GM21576 (cell line): ENCODE measurements around the gene SYTL5.

ENCODE experiments used
- ATAC-seq: cut with Tn5 transposase; IDR thresholded peaks from one replicate; pipeline ENCODE4 v1.9.1; 2021; ENCODE audit warnings: mild to moderate bottlenecking, moderate library complexity; ENCODE audit not compliant: unreplicated experiment

The SYTL5 gene

GRCh38 chrX:38086451-38087215 lies 80.3 kb downstream of the SYTL5 start:
- no peak for ATAC-seq

DNA sequence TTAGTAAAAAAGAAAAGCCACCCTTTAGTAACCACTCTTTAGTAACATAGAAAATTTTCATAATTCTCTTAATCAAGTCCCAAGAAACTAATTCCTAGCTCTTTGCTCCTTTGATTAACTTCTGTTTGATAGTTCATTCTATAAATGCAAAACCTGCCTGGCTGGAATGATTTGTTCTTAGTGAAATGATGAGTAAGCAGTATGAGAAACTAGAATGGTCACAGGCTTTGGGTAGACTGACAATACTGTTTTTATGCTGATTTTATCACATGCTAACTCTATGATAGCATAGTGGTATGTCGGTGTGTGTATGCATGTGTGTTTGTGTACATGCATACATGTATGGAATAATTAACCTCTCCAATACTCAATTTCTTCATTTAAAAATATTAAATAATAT lies 81.2 kb downstream of the SYTL5 start:
- ATAC-seq, result no peak

- no peak for ATAC-seq
Observed at GRCh38 chrX:38089173-38089982, 83.0 kb downstream of the SYTL5 start.

- no peak for ATAC-seq
Observed at GRCh38 chrX:38095971-38096529, 89.7 kb downstream of the SYTL5 start.

DNA sequence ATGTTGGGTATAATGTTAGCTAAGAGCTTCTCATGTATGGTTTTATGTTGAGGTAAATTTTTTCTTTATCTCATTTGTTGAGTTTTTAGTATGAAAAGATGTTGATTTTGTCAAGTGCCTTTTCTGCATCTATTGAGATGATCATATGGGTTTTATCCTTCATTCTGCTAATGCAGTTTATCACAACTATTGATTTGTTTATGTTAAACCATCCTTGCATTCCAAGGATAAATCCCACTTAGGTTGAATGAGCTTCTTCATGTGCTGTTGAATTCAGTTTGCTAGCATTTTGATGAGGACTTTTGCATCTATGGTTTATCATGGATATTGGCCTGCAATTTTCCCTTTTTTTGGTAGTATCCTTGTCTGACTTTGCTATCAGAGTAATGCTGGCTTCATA lies 93.3 kb downstream of the SYTL5 start:
- ATAC-seq, result no peak

DNA sequence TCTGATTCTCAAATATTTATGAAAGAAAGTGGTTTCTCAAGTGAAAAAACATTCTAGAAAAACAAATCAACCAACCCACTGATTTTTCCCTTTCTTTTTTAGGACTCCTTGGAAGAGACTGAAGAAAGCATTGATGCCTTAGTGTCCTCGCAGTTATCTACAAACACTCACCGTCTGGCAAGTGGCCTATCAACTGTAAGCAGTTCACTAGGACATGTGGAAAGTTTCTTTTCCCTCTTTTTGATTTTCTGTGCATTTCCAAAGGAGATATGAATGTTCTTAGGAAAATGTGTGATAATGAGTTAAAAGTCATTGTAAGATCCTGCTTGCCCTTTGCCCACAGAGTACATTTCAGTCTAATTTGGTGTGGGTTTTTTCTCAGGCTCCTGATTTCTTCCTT lies 95.9 kb downstream of the SYTL5 start:
- ATAC-seq, result no peak

- ATAC-seq, result no peak
Observed at GRCh38 chrX:38102875-38103274, 96.5 kb downstream of the SYTL5 start.

DNA sequence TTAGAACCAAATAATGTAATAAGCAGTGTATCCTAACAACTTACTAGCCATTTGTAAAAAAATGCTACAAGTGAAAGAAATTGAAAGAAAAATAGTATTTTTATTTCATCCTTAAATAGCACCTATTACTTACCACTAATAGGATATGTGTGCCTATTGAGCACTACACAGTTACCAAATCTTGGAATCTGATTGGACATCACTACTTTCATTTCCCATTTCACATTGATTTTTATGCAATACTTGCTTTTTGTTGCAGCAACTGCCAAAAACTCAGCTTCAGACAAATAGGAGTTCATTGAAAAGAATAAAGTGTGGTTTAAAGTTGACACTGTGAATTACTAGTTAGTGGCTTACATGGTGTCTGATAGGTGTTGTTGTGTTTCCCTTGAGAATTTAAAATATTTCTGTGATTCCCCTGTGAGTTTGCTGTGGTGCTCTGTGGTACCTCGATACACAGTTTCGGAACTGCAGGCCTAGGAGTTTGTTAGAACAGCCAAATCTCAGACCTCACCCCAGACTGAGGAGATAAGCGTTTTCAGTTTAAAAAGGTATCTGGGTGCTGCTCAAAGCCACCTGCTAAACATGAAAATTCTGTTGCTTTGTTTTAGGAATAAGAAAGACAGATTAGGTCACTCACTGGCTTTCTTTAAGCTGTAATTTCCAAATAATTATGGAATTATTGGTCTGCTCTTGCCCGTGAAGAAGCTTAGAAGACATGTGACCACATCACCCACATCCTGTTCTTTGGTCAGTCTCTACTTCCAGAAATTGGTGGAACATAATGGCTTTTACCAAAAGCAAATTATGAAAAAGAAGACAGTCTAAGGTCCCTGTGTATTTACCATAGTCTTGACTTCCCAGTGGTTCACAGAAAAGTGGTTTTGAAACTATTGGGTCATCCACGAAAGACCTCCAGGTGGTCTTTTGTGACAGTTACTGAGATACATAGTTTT lies 97.8 kb downstream of the SYTL5 start:
- peak; percentile 81 for ATAC-seq

DNA sequence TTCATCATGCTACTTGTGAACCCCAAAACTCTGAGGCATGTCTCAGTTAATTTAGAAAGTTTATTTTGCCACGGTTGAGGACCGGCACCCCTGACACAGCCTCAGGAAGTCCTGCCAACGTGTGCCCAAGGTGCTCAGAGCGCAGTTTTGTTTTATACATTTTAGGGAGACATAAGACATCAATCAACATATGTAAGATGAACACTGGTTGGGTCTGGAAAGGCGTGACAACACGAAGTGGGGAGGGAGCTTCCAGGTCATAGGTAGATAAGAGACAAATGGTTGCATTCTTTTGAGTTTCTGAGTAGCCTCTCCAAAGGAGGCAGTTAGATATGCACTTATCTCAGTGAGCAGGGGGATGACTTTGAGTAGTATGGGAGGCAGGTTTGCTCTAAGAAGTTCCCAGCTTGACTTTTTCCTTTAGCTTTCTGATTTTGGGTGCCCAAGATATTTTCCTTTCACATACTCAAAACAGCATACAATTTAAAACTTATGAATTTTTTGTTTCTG lies 98.9 kb downstream of the SYTL5 start:
- ATAC-seq, result no peak

GRCh38 chrX:38106991-38107655 lies 100.8 kb downstream of the SYTL5 start:
- ATAC-seq, result no peak

GRCh38 chrX:38108364-38108763 lies 102.0 kb downstream of the SYTL5 start:
- ATAC-seq, result no peak

- ATAC-seq, result no peak
Observed at GRCh38 chrX:38109042-38109898, 102.9 kb downstream of the SYTL5 start.

DNA sequence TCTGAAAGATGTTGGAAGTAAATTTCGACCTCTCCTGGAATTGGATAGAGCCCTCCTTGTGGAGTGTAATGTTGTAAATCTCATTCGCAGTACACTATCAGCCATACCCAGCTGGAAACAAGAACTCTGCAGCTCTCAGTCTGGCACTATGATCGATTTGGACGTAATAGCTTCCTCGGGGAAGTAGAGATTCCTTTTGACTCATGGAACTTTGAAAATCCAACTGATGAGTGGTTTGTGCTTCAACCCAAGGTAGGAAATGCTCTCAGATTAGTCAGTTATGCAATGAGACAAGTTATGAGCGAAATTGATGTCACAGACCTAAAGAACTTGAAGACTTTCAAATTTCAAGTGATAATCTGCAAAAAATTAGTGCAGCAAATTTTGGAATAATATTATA lies 103.9 kb downstream of the SYTL5 start:
- ATAC-seq, result no peak

DNA sequence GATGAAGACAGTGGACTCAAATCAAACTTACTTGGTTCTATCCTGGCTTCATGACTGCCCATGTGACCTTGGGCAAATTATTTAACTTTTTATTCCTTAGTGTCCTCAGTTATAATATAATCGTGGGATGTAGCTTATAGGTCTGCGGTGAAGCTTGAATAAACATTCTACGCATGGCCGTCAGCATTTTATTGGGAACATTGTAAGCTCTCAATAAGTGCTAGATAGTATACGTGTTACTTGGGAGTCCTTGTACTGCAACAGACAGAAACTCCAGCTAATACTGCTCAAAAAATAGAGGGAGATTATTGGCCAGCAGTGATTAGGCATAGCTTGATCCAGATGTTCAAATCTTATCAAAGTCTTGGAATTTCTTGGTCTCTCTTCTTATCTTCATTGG lies 104.8 kb downstream of the SYTL5 start:
- no peak for ATAC-seq

DNA sequence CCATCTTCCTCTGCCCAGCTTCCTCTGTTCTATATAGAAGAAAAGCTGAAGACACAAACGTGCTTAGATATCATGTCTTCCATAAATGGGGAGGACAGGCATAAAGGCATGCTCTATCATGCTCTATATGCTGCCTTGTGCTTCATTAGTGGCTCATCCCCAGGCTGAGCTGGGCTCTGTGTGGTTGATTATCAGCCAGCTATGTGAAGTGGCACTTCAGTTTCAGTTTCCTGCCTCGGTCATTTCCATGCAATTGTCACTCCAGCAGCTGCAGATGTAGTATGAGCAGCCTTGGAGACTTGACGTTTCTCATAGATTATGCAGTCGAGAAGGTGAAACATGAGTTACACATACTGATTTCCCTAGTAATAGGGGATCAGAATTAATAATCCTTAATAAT lies 106.2 kb downstream of the SYTL5 start:
- ATAC-seq, result no peak

DNA sequence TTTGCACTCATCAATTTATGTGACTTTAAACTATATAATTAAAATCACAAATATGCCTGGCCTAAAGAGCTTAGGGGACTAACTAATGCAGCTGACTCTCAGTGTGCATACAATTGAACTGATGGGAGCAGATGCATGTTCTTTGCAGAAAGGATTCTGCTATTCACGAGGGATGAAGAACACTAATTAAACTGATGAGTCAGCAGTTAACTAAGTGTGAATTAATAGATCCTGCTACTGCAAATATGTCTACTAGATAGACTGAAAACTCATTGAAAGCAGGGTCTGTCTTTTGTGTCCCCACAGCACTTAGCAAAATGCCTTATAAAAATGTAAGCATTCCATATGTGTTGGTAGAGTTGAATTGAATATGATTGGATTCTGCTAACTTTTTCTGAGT lies 110.4 kb downstream of the SYTL5 start:
- no peak for ATAC-seq

DNA sequence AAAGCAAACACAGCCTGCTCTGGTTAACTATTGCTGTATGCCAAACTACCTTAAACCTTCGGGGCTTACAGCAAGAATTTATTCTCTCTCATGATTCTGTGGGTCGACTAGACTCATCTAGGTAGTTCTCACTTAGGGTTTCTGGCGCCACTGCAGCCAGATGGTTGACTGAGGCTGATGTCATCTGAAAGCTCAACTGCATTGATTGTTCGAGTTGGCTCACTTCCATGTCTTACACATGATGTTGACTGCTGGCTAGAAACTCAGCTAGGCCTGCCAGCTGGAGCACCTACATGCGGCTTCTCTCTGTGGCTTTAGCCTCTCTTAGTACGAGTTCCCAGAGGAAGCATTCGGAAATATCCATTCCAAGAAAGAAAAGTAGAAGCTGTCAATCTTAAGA lies 111.1 kb downstream of the SYTL5 start:
- ATAC-seq, result no peak

GRCh38 chrX:38124000-38124399 lies 117.6 kb downstream of the SYTL5 start:
- no peak for ATAC-seq

DNA sequence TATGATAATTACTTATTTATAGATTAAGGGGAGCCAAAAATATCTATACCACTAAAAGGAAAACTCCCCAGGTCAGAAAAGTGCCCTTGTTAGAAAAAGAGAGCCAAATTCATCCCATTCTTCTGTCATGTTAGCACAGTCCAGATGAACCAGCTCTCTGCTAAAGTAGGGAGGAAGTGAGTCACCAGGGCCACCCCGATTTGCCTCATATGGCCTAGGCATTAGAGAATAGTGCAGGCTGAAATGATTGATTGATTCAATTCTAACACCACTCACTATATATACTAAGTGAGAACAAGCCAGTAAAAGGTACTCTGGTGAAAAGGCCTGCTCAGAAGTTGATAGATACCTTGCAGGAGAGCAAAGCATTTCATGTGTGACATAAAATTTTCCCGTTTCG lies 119.8 kb downstream of the SYTL5 start:
- no peak for ATAC-seq
